Heart right ventricle (tissue), 16 donors: Measurements from ENCODE around the gene ATP6V0A1. TPM values are rescaled to one million over a fixed set of nuclear protein-coding genes. Genes with fewer than 3 reads are reported as not detected.
A peak's percentile ranks its signal among the peaks of the same experiment; 100 is the strongest.
"Not testable (repeated sequence)": the region's sequence is repeated elsewhere in the genome, so short reads cannot be mapped to it uniquely, and the experiment has no call there.

Experiments used
- ATAC-seq, 8 donors: fragments of 200-7000 bp; cut with Tn5 transposase; one replicate each; pipeline ENCODE4 v1.9.1; 2020; ENCODE audit warnings: mild to moderate bottlenecking in 8 of 8, moderate library complexity in 8 of 8, moderate number of reproducible peaks in 1 of 8
- DNase-seq, 2 donors: peaks; one replicate each; pipeline ENCODE4 v3.0.0-alpha.2; 2020
- H3K27ac ChIP-seq, 10 donors: fragments of 200-600 bp; sonication (generic) in 2 of 10; one replicate each; pipeline versions ENCODE4 v1.5.0 to v1.8.0; 2020 to 2022; ENCODE audit warnings: mild to moderate bottlenecking in 3 of 10
- H3K27me3 ChIP-seq, 7 donors: fragments of 200-600 bp; one replicate each; pipeline ENCODE4 v1.8.0; 2021 to 2022; ENCODE audit warnings: mild to moderate bottlenecking in 2 of 7
- H3K36me3 ChIP-seq, 9 donors: fragments of 200-600 bp; sonication (generic) in 1 of 9; one replicate each; pipeline versions ENCODE4 v1.5.0 to v1.8.0; 2020 to 2022; ENCODE audit warnings: mild to moderate bottlenecking in 2 of 9
- H3K4me1 ChIP-seq, 9 donors: fragments of 200-600 bp; sonication (generic) in 1 of 9; one replicate each; pipeline versions ENCODE4 v1.5.0 to v1.8.0; 2020 to 2022; ENCODE audit warnings: mild to moderate bottlenecking in 4 of 9
- H3K4me3 ChIP-seq, 10 donors: fragments of 200-600 bp; sonication (generic) in 2 of 10; one replicate each; pipeline versions ENCODE4 v1.5.0 to v1.8.0; 2020 to 2022; ENCODE audit warnings: mild to moderate bottlenecking in 7 of 10, moderate library complexity in 2 of 10
- H3K9me3 ChIP-seq, 11 donors: fragments of 200-600 bp in 10 of 11; sonication (generic) in 2 of 11; one replicate each; pipeline versions ENCODE4 v1.5.0 to v1.8.0; 2013 to 2022; ENCODE audit warnings: mild to moderate bottlenecking in 2 of 11, control low read depth in 1 of 11, moderate library complexity in 1 of 11
- CTCF ChIP-seq, 9 donors: fragments of 200-600 bp; sonication (generic) in 2 of 9; IDR thresholded peaks; one replicate each; pipeline versions ENCODE4 v1.5.0 to v1.8.0; 2021 to 2022; ENCODE audit warnings: antibody characterized with exemption in 9 of 9, mild to moderate bottlenecking in 5 of 9, moderate library complexity in 1 of 9
- WGBS, 2 donors: extraction: QIAGEN DNeasy Blood & Tissue Kit; methylation state at CpG; one replicate each; pipeline ENCODE4 v1.1.7; 2013; ENCODE audit warnings: inconsistent platforms in 1 of 2; 5-methylcytosine and 5-hydroxymethylcytosine counted together
- intact Hi-C, 10 donors: fragments of 100-400 bp; cut with DNase I; formaldehyde crosslinking; loops; one replicate each; pipeline versions ENCODE4 v1.11.1 to v1.14.2; 2022
- polyA plus RNA-seq, 2 donors: library from polyadenylated mRNA; stranded (reverse); fragments of 200-250 nt; gene quantifications; one replicate each; pipeline ENCODE4 v1.2.3, GENCODE V29; 2013
- total RNA-seq, 10 donors: library from RNA; stranded (reverse); fragmentation: NEBNext Ultra II Directional in 3 of 10; extraction: Animal tissue kit (Norgen Biotek cat#: 25700) in 3 of 10; gene quantifications; one replicate each; pipeline versions ENCODE4 v1.2.1 to v1.2.4, GENCODE V29; 2021 to 2023
- donor health status: Arrhythmogenic right ventricular cardiomyopathy.
- donor health status: ischemic (EF 13 %, LVEDD 7.1; RV severe dilation, severe dysfunction).
- donor health status: healthy with polysubstance abuse.
- donor health status: DM: no; HTN: yes; CAD: no.
- donor health status: DM: no; HTN: no; CAD: no.
- donor health status: ischemic (EF 25% LVEDD 6.9; RV normal size, moderate dysfunction).
- donor health status: ischemic (EF 25% LVEDD 5.7; RV mildly dilated, moderate dysfunction).
- donor health status: healthy.
- donor health status: DM: yes; HTN: yes; CAD: no.
- donor health status: Ischemic cardiomyopathy.
- donor health status: ischemic (EF 35%, LVEDD 5.7; RV mildly dilated, moderate dysfunction).
- donor health status: nonischemic (EF 11% LVEDD 7.7; RV severe dilation, severe dysfunction).
- donor health status: DM: yes; HTN: yes; CAD: no.
- donor health status: PGD.
- donor health status: ischemic (EF 29% LVEDD 5.4; RV normal size, mild dysfunction).
- donor health status: nonischemic (EF 23%, LVEDD 6.1; RV moderate dilation, normal function).

The ATP6V0A1 gene
- total and polyA plus RNA-seq, 12 donors: 28.1 to 48.5 (median 34.4) TPM

GRCh38 chr17:42475835-42476234 lies 17.2 kb downstream of the ATP6V0A1 start:
- H3K27ac ChIP-seq: peak overlapping the region in 2 of 10 donors; percentile 38 to 68
- 91 to 95% methylated on average over 4 of the region's 4 CpGs for WGBS, 2 donors
- ATAC-seq (peak in 3 of 8 donors; percentile 18 to 52 (median 33)), DNase-seq (no peak)
- H3K9me3 ChIP-seq: no peaks in the 10 kb centered on the region
- intact Hi-C loops: no loop called here
- no peak for TF ChIP-seq CTCF (IDR thresholded peaks at IDR 0.05)
- peaks cover 0 to 16% (median 0%) of the 10 kb centered on the region in 9 donors for H3K4me1 ChIP-seq
- H3K36me3 ChIP-seq: peaks cover 0 to 100% (median 74%) of the 10 kb centered on the region in 9 donors
- H3K27me3 ChIP-seq: no peaks in the 10 kb centered on the region
- H3K4me3 ChIP-seq: no peak overlapping the region

GRCh38 chr17:42476411-42476810 lies 17.7 kb downstream of the ATP6V0A1 start:
- intact Hi-C loops: no loop called here
- ATAC-seq (no peak), DNase-seq (no peak)
- Histone ChIP-seq H3K4me3 (no peak overlapping the region), H3K27ac (peak overlapping the region in 1 of 10 donors; percentile 68), H3K36me3 (peaks cover 0 to 100% (median 74%) of the 10 kb centered on the region in 9 donors), H3K9me3 (no peaks in the 10 kb centered on the region), H3K4me1 (peaks cover 0 to 16% (median 0%) of the 10 kb centered on the region in 9 donors), H3K27me3 (no peaks in the 10 kb centered on the region)
- TF ChIP-seq CTCF (IDR thresholded peaks at IDR 0.05): no peak
- WGBS, 2 donors: 95 to 98% methylated on average over 2 of the region's 2 CpGs

- peaks cover 0 to 16% (median 0%) of the 10 kb centered on the region in 9 donors for H3K4me1 ChIP-seq
- intact Hi-C loops: no loop called here
Measured at GRCh38 chr17:42477173-42477572, 18.5 kb downstream of the ATP6V0A1 start.

GRCh38 chr17:42477824-42478223 lies 19.1 kb downstream of the ATP6V0A1 start:
- peaks cover 0 to 100% (median 76%) of the 10 kb centered on the region in 9 donors for H3K36me3 ChIP-seq
- H3K27me3 ChIP-seq, DNase-seq, intact Hi-C loops, H3K27ac ChIP-seq, ATAC-seq, H3K4me3 ChIP-seq, H3K9me3 ChIP-seq: not testable (repeated sequence)
- WGBS, 2 donors: 50 to 100% methylated on average over 1 of the region's 1 CpG
- peaks cover 0 to 16% (median 0%) of the 10 kb centered on the region in 9 donors for H3K4me1 ChIP-seq

More at GRCh38 chr17:42477173-42477572, 18.5 kb downstream of the ATP6V0A1 start:
- 86 to 88% methylated on average over 3 of the region's 3 CpGs for WGBS, 2 donors
- TF ChIP-seq CTCF (IDR thresholded peaks at IDR 0.05): no peak
- Histone ChIP-seq H3K9me3 (no peaks in the 10 kb centered on the region), H3K36me3 (peaks cover 0 to 100% (median 74%) of the 10 kb centered on the region in 9 donors), H3K27ac (peak overlapping the region in 1 of 10 donors; percentile 68), H3K27me3 (no peaks in the 10 kb centered on the region), H3K4me3 (no peak overlapping the region)
- DNase-seq (no peak), ATAC-seq (no peak)

- peaks cover 0 to 7% (median 3%) of the 10 kb centered on the region in 9 donors for H3K4me1 ChIP-seq
- no peak for TF ChIP-seq CTCF (IDR thresholded peaks at IDR 0.05)
- H3K9me3 ChIP-seq: no peaks in the 10 kb centered on the region
- peaks cover 3 to 100% (median 94%) of the 10 kb centered on the region in 9 donors for H3K36me3 ChIP-seq
- 86 to 87% methylated on average over 7 of the region's 7 CpGs for WGBS, 2 donors
- ATAC-seq (peak in 2 of 8 donors; percentile 30 to 34), DNase-seq (no peak)
- intact Hi-C loops: no loop called here
- H3K27ac ChIP-seq: peak overlapping the region in 1 of 10 donors; percentile 26
- no peak overlapping the region for H3K4me3 ChIP-seq
- H3K27me3 ChIP-seq: no peaks in the 10 kb centered on the region
Measured at GRCh38 chr17:42484304-42484703, 25.6 kb downstream of the ATP6V0A1 start.
